Spleen (tissue), 11 donors: Measurements from ENCODE around the gene CLCF1. TPM values are rescaled to one million over a fixed set of nuclear protein-coding genes. Genes with fewer than 3 reads are reported as not detected.

ENCODE experiments used
- DNase-seq: peaks from one replicate; pipeline ENCODE4 v3.0.0-alpha.2; 2020
- H3K27ac ChIP-seq, 8 donors: fragments of 200-600 bp; sonication (generic) in 7 of 8; 1 replicate in 4 of 8; 2 replicates in 4 of 8; pipeline versions ENCODE4 v1.5.0 to v1.8.0; 2016 to 2021; ENCODE audit warnings: inconsistent platforms in 4 of 8, mild to moderate bottlenecking in 4 of 8, moderate library complexity in 1 of 8
- H3K27me3 ChIP-seq, 7 donors: fragments of 200-600 bp; sonication (generic) in 6 of 7; replicated peaks in 1 of 7; 1 replicate in 4 of 7; 2 replicates in 3 of 7; pipeline versions ENCODE4 v1.5.0 to v1.8.0; 2016 to 2021; ENCODE audit warnings: inconsistent platforms in 3 of 7, mild to moderate bottlenecking in 1 of 7
- H3K36me3 ChIP-seq, 6 donors: fragments of 200-600 bp; sonication (generic) in 5 of 6; 1 replicate in 4 of 6; 2 replicates in 2 of 6; pipeline versions ENCODE4 v1.5.0 to v1.8.0; 2016 to 2021; ENCODE audit warnings: inconsistent platforms in 2 of 6
- H3K4me1 ChIP-seq, 6 donors: fragments of 200-600 bp; sonication (generic) in 5 of 6; 1 replicate in 3 of 6; 2 replicates in 3 of 6; pipeline versions ENCODE4 v1.5.0 to v1.8.0; 2016 to 2021; ENCODE audit warnings: inconsistent platforms in 3 of 6
- H3K4me3 ChIP-seq, 8 donors: fragments of 200-600 bp; sonication (generic) in 7 of 8; 1 replicate in 4 of 8; 2 replicates in 4 of 8; pipeline versions ENCODE4 v1.5.0 to v1.8.0; 2016 to 2021; ENCODE audit warnings: inconsistent platforms in 4 of 8, mild to moderate bottlenecking in 4 of 8, moderate library complexity in 2 of 8
- H3K9me3 ChIP-seq, 8 donors: fragments of 200-600 bp; sonication (generic) in 7 of 8; 1 replicate in 4 of 8; 2 replicates in 4 of 8; pipeline versions ENCODE4 v1.5.0 to v1.8.0; 2016 to 2021; ENCODE audit warnings: inconsistent platforms in 4 of 8
- POLR2A ChIP-seq, 3 donors: fragments of 450-650 bp; IDR thresholded peaks; one replicate each; pipeline ENCODE4 v1.5.1; 2017; ENCODE audit warnings: antibody characterized with exemption in 3 of 3, mild to moderate bottlenecking in 1 of 3
- POLR2AphosphoS5 ChIP-seq, 3 donors: sonication (generic); formaldehyde crosslinking; IDR thresholded peaks; one replicate each; pipeline ENCODE4 v1.5.1; 2017; ENCODE audit warnings: antibody characterized with exemption in 3 of 3
- WGBS, 5 donors: extraction: QIAGEN DNeasy Blood & Tissue Kit in 3 of 5; methylation state at CpG; one replicate each; pipeline versions ENCODE4 v1.1.5 to v1.1.7; 2013 to 2018; 5-methylcytosine and 5-hydroxymethylcytosine counted together
- intact Hi-C: fragments of 100-400 bp; cut with DNase I; formaldehyde crosslinking; loops from one replicate; pipeline ENCODE4 v1.15.0; 2023; ENCODE audit warnings: low total_unique reads
- polyA plus RNA-seq, 3 donors: library from polyadenylated mRNA; stranded (reverse); fragments of 200-250 nt; gene quantifications; one replicate each; pipeline ENCODE4 v1.2.1, GENCODE V29; 2013
- total RNA-seq, 7 donors: library from RNA; depleted of rRNA in 3 of 7; stranded (reverse); fragments of >200 nt in 3 of 7; fragmentation: NEBNext Ultra II Directional in 4 of 7; extraction: Animal tissue kit (Norgen Biotek cat#: 25700) in 4 of 7; gene quantifications; one replicate each; pipeline versions ENCODE4 v1.1.0 to v1.2.1, GENCODE V29; 2016 to 2021
- TF ChIP-seq, protein P1 (sequence below), 11 experiments: fragments of 200-600 bp in 7 of 11; fragments of 450-650 bp in 4 of 11; sonication (generic) in 4 of 11; IDR thresholded peaks in 8 of 11; conservative IDR thresholded peaks in 3 of 11; 1 replicate in 7 of 11; 2 replicates in 4 of 11; pipeline versions ENCODE4 v1.4.0 to v1.8.0; 2016 to 2021; ENCODE audit warnings: antibody characterized with exemption in 11 of 11, inconsistent platforms in 4 of 11, mild to moderate bottlenecking in 1 of 11
- donor health status: healthy with polysubstance abuse.
- donor health status: DM: no; HTN: no; CAD: no; lungs with moderate emphysema.
- donor health status: DM: no; HTN: no; CAD: no.
- donor health status: Bipolar disorder and iron deficiency.
- donor health status: healthy.
- donor health status: DM: no; HTN: no; CAD: no.
- donor health status: DM: yes; HTN: yes; CAD: no.

CLCF1 gene
- total and polyA plus RNA-seq, 10 donors, result 4.3 to 13.7 (median 7.4) TPM

DNA sequence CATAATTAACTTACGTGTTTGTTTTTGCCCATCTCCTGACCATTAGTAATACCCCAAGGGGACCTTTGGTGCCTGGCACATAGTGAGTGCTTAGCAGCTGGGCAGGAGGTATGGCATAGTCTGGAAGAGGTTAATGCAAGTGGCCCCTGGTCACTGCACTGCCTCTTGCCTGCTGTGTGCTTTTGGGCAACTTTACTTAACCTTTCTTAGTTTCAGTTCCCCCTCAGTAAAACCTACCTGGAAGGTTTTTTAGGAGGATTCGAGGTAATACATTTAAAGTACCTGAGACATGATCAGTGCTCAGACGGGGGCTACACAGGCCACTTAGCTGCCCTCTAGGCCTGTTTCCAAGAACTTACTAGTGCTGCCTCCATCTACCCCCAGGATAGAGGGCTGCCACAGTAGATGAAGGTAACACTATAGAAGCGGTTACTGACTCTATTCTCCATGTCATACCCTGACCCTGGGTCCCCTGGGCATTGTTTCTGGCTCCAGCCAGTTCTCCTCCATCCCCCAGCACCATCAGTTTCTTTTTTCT is 23.4 kb downstream of the CLCF1 start:
- Histone ChIP-seq H3K9me3 (no peaks in the 10 kb centered on the region), H3K36me3 (peaks cover 0 to 11% (median 0%) of the 10 kb centered on the region in 6 donors), H3K4me1 (peaks cover 64 to 95% (median 83%) of the 10 kb centered on the region in 6 donors), H3K27me3 (no peaks in the 10 kb centered on the region), H3K27ac (peak overlapping the region in 7 of 8 donors; percentile 1 to 99 (median 37)), H3K4me3 (no peak overlapping the region)
- DNase-seq, result no peak
- intact Hi-C loops, result loop anchor here (5.0 kb wide), 1 partner anchor 32 kb away; no protein-coding TSS in a partner anchor
- WGBS, 5 donors, result 71 to 80% (median 78%) methylated on average over 4 of the region's 4 CpGs
- TF ChIP-seq POLR2AphosphoS5 (IDR thresholded peaks at IDR 0.05), result no peak
- TF ChIP-seq, protein P1, sequence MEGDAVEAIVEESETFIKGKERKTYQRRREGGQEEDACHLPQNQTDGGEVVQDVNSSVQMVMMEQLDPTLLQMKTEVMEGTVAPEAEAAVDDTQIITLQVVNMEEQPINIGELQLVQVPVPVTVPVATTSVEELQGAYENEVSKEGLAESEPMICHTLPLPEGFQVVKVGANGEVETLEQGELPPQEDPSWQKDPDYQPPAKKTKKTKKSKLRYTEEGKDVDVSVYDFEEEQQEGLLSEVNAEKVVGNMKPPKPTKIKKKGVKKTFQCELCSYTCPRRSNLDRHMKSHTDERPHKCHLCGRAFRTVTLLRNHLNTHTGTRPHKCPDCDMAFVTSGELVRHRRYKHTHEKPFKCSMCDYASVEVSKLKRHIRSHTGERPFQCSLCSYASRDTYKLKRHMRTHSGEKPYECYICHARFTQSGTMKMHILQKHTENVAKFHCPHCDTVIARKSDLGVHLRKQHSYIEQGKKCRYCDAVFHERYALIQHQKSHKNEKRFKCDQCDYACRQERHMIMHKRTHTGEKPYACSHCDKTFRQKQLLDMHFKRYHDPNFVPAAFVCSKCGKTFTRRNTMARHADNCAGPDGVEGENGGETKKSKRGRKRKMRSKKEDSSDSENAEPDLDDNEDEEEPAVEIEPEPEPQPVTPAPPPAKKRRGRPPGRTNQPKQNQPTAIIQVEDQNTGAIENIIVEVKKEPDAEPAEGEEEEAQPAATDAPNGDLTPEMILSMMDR (IDR thresholded peaks at IDR 0.05 in 8 of 11, conservative IDR thresholded peaks at IDR 0.05 in 3 of 11), result no peak
- no peak for TF ChIP-seq POLR2A (IDR thresholded peaks at IDR 0.05)

DNA sequence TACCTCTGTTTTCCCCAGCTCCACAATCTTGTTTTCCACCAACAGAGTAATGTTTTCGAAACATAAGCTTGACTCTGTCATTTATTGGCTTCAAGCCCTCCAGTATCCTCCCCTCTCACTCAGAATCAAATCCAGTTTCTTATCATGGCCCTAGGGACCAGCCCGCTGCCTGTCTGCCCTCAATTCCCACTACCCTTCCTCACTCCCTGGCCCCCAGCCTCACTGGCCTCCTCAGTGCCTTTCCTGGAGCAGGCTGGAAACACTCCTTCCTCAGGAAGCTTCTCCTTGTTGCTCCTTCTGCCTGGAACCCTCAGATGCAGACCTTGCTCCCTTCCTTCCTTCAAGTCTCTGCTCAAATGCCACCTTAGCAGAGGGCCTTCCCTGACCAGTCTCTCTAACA is 23.9 kb downstream of the CLCF1 start:
- H3K27ac ChIP-seq, result peak overlapping the region in 7 of 8 donors; percentile 1 to 99 (median 37)
- no peaks in the 10 kb centered on the region for H3K9me3 ChIP-seq
- no peak overlapping the region for H3K4me3 ChIP-seq
- 85 to 90% (median 88%) methylated on average over 2 of the region's 2 CpGs for WGBS, 5 donors
- intact Hi-C loops, result loop anchor here (5.0 kb wide), 1 partner anchor 33 kb away; no protein-coding TSS in a partner anchor
- H3K27me3 ChIP-seq, result no peaks in the 10 kb centered on the region
- TF ChIP-seq POLR2A (IDR thresholded peaks at IDR 0.05) (no peak), POLR2AphosphoS5 (IDR thresholded peaks at IDR 0.05) (no peak)
- TF ChIP-seq, protein P1 (IDR thresholded peaks at IDR 0.05 in 8 of 11, conservative IDR thresholded peaks at IDR 0.05 in 3 of 11), result no peak
- H3K4me1 ChIP-seq, result peaks cover 64 to 95% (median 83%) of the 10 kb centered on the region in 6 donors
- no peak for DNase-seq
- peaks cover 0 to 11% (median 0%) of the 10 kb centered on the region in 6 donors for H3K36me3 ChIP-seq

DNA sequence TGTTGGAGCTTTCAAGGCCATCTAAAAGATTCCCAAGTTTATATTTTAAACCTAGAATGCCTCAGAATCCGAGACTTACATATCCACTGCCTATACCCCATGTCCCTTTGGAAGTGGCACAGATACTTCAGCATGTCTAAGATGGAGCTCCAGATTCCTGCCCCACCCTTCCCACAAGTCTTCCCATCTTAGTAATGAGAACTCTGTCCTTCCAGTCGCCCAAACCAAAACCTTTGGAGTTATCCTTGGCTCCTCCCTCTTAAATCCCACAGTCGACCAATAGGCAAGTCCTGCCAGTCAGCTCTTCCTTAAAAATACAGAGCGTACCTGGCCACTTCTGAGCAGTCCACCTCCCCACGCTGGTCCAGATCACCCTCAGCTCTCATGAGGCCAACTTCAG is 24.4 kb downstream of the CLCF1 start:
- Histone ChIP-seq H3K36me3 (peaks cover 0 to 11% (median 0%) of the 10 kb centered on the region in 6 donors), H3K27me3 (no peaks in the 10 kb centered on the region), H3K9me3 (no peaks in the 10 kb centered on the region), H3K27ac (peak overlapping the region in 7 of 8 donors; percentile 1 to 99 (median 37)), H3K4me1 (peaks cover 64 to 95% (median 83%) of the 10 kb centered on the region in 6 donors), H3K4me3 (no peak overlapping the region)
- WGBS, 5 donors, result 81 to 87% (median 84%) methylated on average over 5 of the region's 5 CpGs
- no peak for TF ChIP-seq POLR2A (IDR thresholded peaks at IDR 0.05)
- TF ChIP-seq, protein P1 (IDR thresholded peaks at IDR 0.05 in 8 of 11, conservative IDR thresholded peaks at IDR 0.05 in 3 of 11), result no peak
- intact Hi-C loops, result loop anchor here (5.0 kb wide), 1 partner anchor 33 kb away; no protein-coding TSS in a partner anchor
- no peak for DNase-seq

DNA sequence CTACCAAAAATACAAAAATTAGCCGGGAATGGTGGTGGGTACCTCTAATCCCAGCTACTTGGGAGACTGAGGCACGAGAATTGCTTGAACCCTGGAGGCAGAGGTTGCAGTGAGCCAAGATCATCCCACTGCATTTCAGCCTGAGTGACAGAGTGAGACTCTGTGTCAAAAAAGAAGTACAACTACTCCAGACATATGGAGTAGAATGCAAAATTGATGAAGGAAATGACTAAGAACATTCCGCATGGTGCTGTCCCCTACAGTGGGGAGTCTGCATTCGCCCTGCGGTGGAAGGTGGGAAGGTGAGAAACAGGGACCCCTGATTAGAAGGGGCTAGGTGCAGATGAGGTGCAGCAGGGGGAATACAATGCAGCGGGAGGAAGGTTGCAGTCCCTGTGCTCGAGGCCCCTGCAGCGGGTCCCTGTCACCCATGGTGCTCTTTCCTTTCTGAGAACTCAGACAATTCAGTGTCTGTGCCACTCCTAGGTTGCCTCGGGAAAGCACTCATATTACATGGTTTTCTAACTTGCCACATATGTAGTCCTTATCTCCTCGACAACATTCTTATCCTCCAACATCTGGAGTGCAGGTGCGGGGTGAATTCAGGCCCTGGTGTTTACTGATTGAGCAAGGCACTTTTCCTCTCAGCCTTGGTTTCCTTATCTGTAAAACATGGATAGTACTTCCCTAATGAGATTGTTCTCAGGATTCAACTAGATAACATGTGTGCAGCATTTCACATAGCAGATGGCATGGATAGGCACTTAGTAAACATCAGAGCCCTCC is 25.2 kb downstream of the CLCF1 start:
- intact Hi-C loops, result loop anchor here (5.0 kb wide), 1 partner anchor 34 kb away; no protein-coding TSS in a partner anchor
- Histone ChIP-seq H3K4me3 (no peak overlapping the region), H3K27ac (peak overlapping the region in 5 of 8 donors; percentile 32 to 99 (median 37))

More for the DNA sequence above, 25.2 kb downstream of the CLCF1 start:
- no peak for DNase-seq
- Histone ChIP-seq H3K4me1 (peaks cover 59 to 99% (median 83%) of the 10 kb centered on the region in 6 donors), H3K27me3 (no peaks in the 10 kb centered on the region), H3K9me3 (no peaks in the 10 kb centered on the region), H3K36me3 (peaks cover 0 to 11% (median 0%) of the 10 kb centered on the region in 6 donors)
- TF ChIP-seq, protein P1 (IDR thresholded peaks at IDR 0.05 in 8 of 11, conservative IDR thresholded peaks at IDR 0.05 in 3 of 11), result no peak
- TF ChIP-seq POLR2A (IDR thresholded peaks at IDR 0.05) (no peak), POLR2AphosphoS5 (IDR thresholded peaks at IDR 0.05) (no peak)
- 60 to 73% (median 65%) methylated on average over 11 of the region's 11 CpGs for WGBS, 5 donors
